Mucosa of gallbladder (tissue), 1 donor: ENCODE results near the gene PRKG1. TPM values are rescaled to one million over a fixed set of nuclear protein-coding genes. Genes with fewer than 3 reads are reported as not detected.

Experiments
- DNase-seq: peaks from one replicate; pipeline ENCODE4 v3.0.0-alpha.2; 2020; ENCODE audit warnings: low spot score
- total RNA-seq: library from RNA; stranded (reverse); gene quantifications from one replicate; pipeline ENCODE4 v1.2.1, GENCODE V29; 2021
- donor health status: DM: no; HTN: no; CAD: no.

The PRKG1 gene
- total RNA-seq, 1 donor from 2014 or later: 28.3 TPM

GRCh38 chr10:51800725-51801424, 726.6 kb downstream of the PRKG1 start:
- DNase-seq: no peak

GRCh38 chr10:51802030-51802429, 727.7 kb downstream of the PRKG1 start:
- no peak for DNase-seq

- DNase-seq: no peak
These were observed 730.6 kb downstream of the PRKG1 start for GRCh38 chr10:51804866-51805265.

- DNase-seq: no peak
These were observed 732.0 kb downstream of the PRKG1 start for GRCh38 chr10:51806079-51806835.

GRCh38 chr10:51808187-51808586, 733.9 kb downstream of the PRKG1 start:
- DNase-seq: no peak

GRCh38 chr10:51815723-51816122, 741.4 kb downstream of the PRKG1 start:
- no peak for DNase-seq

- DNase-seq: no peak
These were observed 746.8 kb downstream of the PRKG1 start for GRCh38 chr10:51821045-51821444.

GRCh38 chr10:51821745-51822144, 747.5 kb downstream of the PRKG1 start:
- no peak for DNase-seq

- DNase-seq: no peak
These were observed 758.5 kb downstream of the PRKG1 start for GRCh38 chr10:51832652-51833383.

- DNase-seq: no peak
These were observed 760.3 kb downstream of the PRKG1 start for GRCh38 chr10:51834548-51834947.

- no peak for DNase-seq
These were observed 764.2 kb downstream of the PRKG1 start for GRCh38 chr10:51838471-51838870.

- no peak for DNase-seq
These were observed 769.7 kb downstream of the PRKG1 start for GRCh38 chr10:51843966-51844365.

- DNase-seq: no peak
These were observed 772.7 kb downstream of the PRKG1 start for GRCh38 chr10:51846856-51847506.

GRCh38 chr10:51852297-51852696, 778.0 kb downstream of the PRKG1 start:
- no peak for DNase-seq

GRCh38 chr10:51857305-51857704, 783.0 kb downstream of the PRKG1 start:
- no peak for DNase-seq

- DNase-seq: peak; percentile 18
These were observed 786.0 kb downstream of the PRKG1 start for GRCh38 chr10:51860257-51860656.

GRCh38 chr10:51861051-51861450, 786.8 kb downstream of the PRKG1 start:
- DNase-seq: no peak

GRCh38 chr10:51861731-51862130, 787.4 kb downstream of the PRKG1 start:
- DNase-seq: no peak

GRCh38 chr10:51862149-51862548, 787.9 kb downstream of the PRKG1 start:
- no peak for DNase-seq

GRCh38 chr10:51867956-51868355, 793.7 kb downstream of the PRKG1 start:
- no peak for DNase-seq

- no peak for DNase-seq
These were observed 799.8 kb downstream of the PRKG1 start for GRCh38 chr10:51874131-51874530.

GRCh38 chr10:51875610-51876009, 801.3 kb downstream of the PRKG1 start:
- no peak for DNase-seq
